HEK293 (cell line): ENCODE results near the gene SCN3A.

Experiments
- CTCF ChIA-PET: fragments of 350-600 bp; formaldehyde crosslinking; extraction: SDS; loops from one replicate; lab custom pipeline; 2021; ENCODE audit warnings: antibody characterized with exemption; lab: Yijun Ruan, JAX
- POLR2A ChIA-PET: fragments of 300-600 bp; formaldehyde crosslinking; extraction: SDS; loops from one replicate; lab custom pipeline; 2020; ENCODE audit warnings: antibody characterized with exemption, inconsistent platforms; lab: Yijun Ruan, JAX
- H3K27ac ChIP-seq: fragments of 200-500 bp; sonication (Bioruptor generic); 2 replicates; pipeline ENCODE4 v1.5.1; 2014; ENCODE audit warnings: low read depth, low read length, control low read depth, inconsistent platforms; ENCODE audit errors: extremely low read depth
- H3K36me3 ChIP-seq, 2 experiments: fragments of 200-500 bp in 1 of 2; sonication (Bioruptor generic) in 1 of 2; 1 replicate in 1 of 2; 2 replicates in 1 of 2; pipeline ENCODE4 v1.5.1; 2014 to 2017; ENCODE audit warnings: inconsistent platforms in 2 of 2, low read length in 2 of 2; ENCODE audit not compliant: control insufficient read depth in 2 of 2, insufficient read depth in 1 of 2
- H3K4me1 ChIP-seq: fragments of 200-500 bp; sonication (Bioruptor generic); 2 replicates; pipeline ENCODE4 v1.5.1; 2014; ENCODE audit warnings: mild to moderate bottlenecking, low read length, inconsistent platforms; ENCODE audit not compliant: control insufficient read depth, insufficient read depth
- H3K4me3 ChIP-seq: 2 replicates; pipeline ENCODE4 v1.5.1; 2011; ENCODE audit warnings: low read depth, mild to moderate bottlenecking, control low read depth, low read length, moderate library complexity
- H3K9me3 ChIP-seq: fragments of 200-500 bp; sonication (Bioruptor generic); 2 replicates; pipeline ENCODE4 v1.5.1; 2014; ENCODE audit warnings: low read depth, low read length, inconsistent platforms; ENCODE audit not compliant: control insufficient read depth, insufficient read depth
- KLF7 ChIP-seq: fragments of 450-650 bp; formaldehyde crosslinking; IDR thresholded peaks from 2 replicates; pipeline ENCODE4 v1.5.1; 2016; ENCODE audit warnings: missing biosample characterization, missing genetic modification characterization, borderline replicate concordance
- TRIM28 ChIP-seq: IDR thresholded peaks from 2 replicates; pipeline ENCODE4 v1.6.1; 2011; ENCODE audit warnings: low read length, control low read depth, borderline replicate concordance
- ZBTB48 ChIP-seq: fragments of 450-650 bp; formaldehyde crosslinking; IDR thresholded peaks from 2 replicates; pipeline ENCODE4 v1.5.1; 2016; ENCODE audit warnings: missing biosample characterization, missing genetic modification characterization
- ZNF138 ChIP-seq: fragments of 450-650 bp; formaldehyde crosslinking; IDR thresholded peaks from 2 replicates; pipeline ENCODE4 v1.5.1; 2016; ENCODE audit warnings: missing biosample characterization, missing genetic modification characterization, borderline replicate concordance
- ZNF157 ChIP-seq: fragments of 450-650 bp; formaldehyde crosslinking; IDR thresholded peaks from 2 replicates; pipeline ENCODE4 v1.5.1; 2016; ENCODE audit warnings: missing biosample characterization, missing genetic modification characterization
- ZNF2 ChIP-seq: fragments of 450-650 bp; formaldehyde crosslinking; IDR thresholded peaks from 2 replicates; pipeline ENCODE4 v1.5.1; 2016; ENCODE audit warnings: missing biosample characterization, missing genetic modification characterization
- ZNF335 ChIP-seq: fragments of 450-650 bp; formaldehyde crosslinking; conservative IDR thresholded peaks from 2 replicates; pipeline ENCODE4 v1.5.1; 2016; ENCODE audit warnings: missing biosample characterization, missing genetic modification characterization
- ZNF549 ChIP-seq: fragments of 450-650 bp; IDR thresholded peaks from 2 replicates; pipeline ENCODE4 v1.5.1; 2018; ENCODE audit warnings: missing biosample characterization, missing genetic modification characterization, mild to moderate bottlenecking, inconsistent platforms, moderate library complexity
- ZNF600 ChIP-seq: fragments of 450-650 bp; formaldehyde crosslinking; IDR thresholded peaks from 2 replicates; pipeline ENCODE4 v1.5.1; 2016; ENCODE audit warnings: missing biosample characterization, missing genetic modification characterization
- ZNF623 ChIP-seq: fragments of 450-650 bp; formaldehyde crosslinking; IDR thresholded peaks from 2 replicates; pipeline ENCODE4 v1.5.1; 2016; ENCODE audit warnings: missing biosample characterization, missing genetic modification characterization
- ZNF629 ChIP-seq: fragments of 450-650 bp; formaldehyde crosslinking; IDR thresholded peaks from 2 replicates; pipeline ENCODE4 v1.5.1; 2017; ENCODE audit warnings: missing biosample characterization, missing genetic modification characterization
- ZNF658 ChIP-seq: fragments of 450-650 bp; formaldehyde crosslinking; IDR thresholded peaks from 2 replicates; pipeline ENCODE4; 2016; ENCODE audit warnings: missing biosample characterization, missing genetic modification characterization
- ZNF76 ChIP-seq: fragments of 450-650 bp; formaldehyde crosslinking; IDR thresholded peaks from 2 replicates; pipeline ENCODE4; 2016; ENCODE audit warnings: low read depth, missing biosample characterization, missing genetic modification characterization, borderline replicate concordance
- TF ChIP-seq, protein P1 (sequence below): fragments of 450-650 bp; formaldehyde crosslinking; IDR thresholded peaks from 2 replicates; pipeline ENCODE4 v1.5.1; 2016; ENCODE audit warnings: missing biosample characterization, missing genetic modification characterization
- TF ChIP-seq, protein P2 (sequence below): fragments of 450-650 bp; formaldehyde crosslinking; IDR thresholded peaks from 2 replicates; pipeline ENCODE4 v1.5.1; 2017; ENCODE audit warnings: missing biosample characterization, missing genetic modification characterization
- TF ChIP-seq, protein P3 (sequence below): fragments of 450-650 bp; formaldehyde crosslinking; IDR thresholded peaks from 2 replicates; pipeline ENCODE4 v1.5.1; 2016; ENCODE audit warnings: missing biosample characterization, missing genetic modification characterization
- TF ChIP-seq, protein P4 (sequence below): fragments of 450-650 bp; formaldehyde crosslinking; IDR thresholded peaks from 2 replicates; pipeline ENCODE4; 2016; ENCODE audit warnings: missing biosample characterization, missing genetic modification characterization
- TF ChIP-seq, protein P5 (sequence below): fragments of 450-650 bp; formaldehyde crosslinking; IDR thresholded peaks from 2 replicates; pipeline ENCODE4 v1.5.1; 2016; ENCODE audit warnings: missing biosample characterization, missing genetic modification characterization
- TF ChIP-seq, protein P6 (sequence below): fragments of 450-650 bp; formaldehyde crosslinking; IDR thresholded peaks from 2 replicates; pipeline ENCODE4 v1.5.1; 2016; ENCODE audit warnings: missing biosample characterization, missing genetic modification characterization
- TF ChIP-seq, protein P7 (sequence below): fragments of 450-650 bp; formaldehyde crosslinking; IDR thresholded peaks from 2 replicates; pipeline ENCODE4 v1.5.1; 2017; ENCODE audit warnings: missing biosample characterization, missing genetic modification characterization
- TF ChIP-seq, protein P8 (sequence below): fragments of 450-650 bp; formaldehyde crosslinking; IDR thresholded peaks from 2 replicates; pipeline ENCODE4 v1.5.1; 2017; ENCODE audit warnings: missing biosample characterization, missing genetic modification characterization

Gene SCN3A

DNA sequence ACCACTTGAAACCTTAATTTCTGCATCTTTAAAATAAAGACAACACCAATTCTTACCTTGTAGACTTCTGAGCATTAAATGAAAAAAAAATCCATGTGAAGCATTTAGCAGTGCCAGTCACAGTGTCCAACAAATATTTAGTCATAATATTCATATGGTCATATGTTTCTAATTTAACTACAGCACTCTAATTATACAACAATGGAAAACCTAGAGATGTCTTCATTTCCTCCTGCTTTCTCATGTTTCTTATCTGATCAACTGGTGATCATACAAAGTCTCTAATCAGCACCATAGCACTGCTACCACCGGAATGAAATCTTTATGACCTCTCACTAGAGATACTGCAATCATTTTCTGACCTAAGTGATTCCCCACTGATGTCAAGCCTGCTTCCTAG lies 10.2 kb upstream of the SCN3A start:
- Histone ChIP-seq H3K9me3 (no peaks in the 10 kb centered on the region), H3K4me3 (no peak overlapping the region), H3K4me1 (no peaks in the 10 kb centered on the region), H3K27ac (no peak overlapping the region), H3K36me3 (no peaks in the 10 kb centered on the region)
- ChIA-PET CTCF (no interaction called here), POLR2A (no interaction called here)
- TF ChIP-seq, protein P1, sequence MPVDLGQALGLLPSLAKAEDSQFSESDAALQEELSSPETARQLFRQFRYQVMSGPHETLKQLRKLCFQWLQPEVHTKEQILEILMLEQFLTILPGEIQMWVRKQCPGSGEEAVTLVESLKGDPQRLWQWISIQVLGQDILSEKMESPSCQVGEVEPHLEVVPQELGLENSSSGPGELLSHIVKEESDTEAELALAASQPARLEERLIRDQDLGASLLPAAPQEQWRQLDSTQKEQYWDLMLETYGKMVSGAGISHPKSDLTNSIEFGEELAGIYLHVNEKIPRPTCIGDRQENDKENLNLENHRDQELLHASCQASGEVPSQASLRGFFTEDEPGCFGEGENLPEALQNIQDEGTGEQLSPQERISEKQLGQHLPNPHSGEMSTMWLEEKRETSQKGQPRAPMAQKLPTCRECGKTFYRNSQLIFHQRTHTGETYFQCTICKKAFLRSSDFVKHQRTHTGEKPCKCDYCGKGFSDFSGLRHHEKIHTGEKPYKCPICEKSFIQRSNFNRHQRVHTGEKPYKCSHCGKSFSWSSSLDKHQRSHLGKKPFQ (tag by site-specific recombination) = no peak
- no peak for TF ChIP-seq ZNF2 (tag by site-specific recombination)
- TF ChIP-seq, protein P2, sequence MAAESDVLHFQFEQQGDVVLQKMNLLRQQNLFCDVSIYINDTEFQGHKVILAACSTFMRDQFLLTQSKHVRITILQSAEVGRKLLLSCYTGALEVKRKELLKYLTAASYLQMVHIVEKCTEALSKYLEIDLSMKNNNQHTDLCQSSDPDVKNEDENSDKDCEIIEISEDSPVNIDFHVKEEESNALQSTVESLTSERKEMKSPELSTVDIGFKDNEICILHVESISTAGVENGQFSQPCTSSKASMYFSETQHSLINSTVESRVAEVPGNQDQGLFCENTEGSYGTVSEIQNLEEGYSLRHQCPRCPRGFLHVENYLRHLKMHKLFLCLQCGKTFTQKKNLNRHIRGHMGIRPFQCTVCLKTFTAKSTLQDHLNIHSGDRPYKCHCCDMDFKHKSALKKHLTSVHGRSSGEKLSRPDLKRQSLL (tag by site-specific recombination) = no peak
- TF ChIP-seq ZNF138 (tag by site-specific recombination) = no peak
- TF ChIP-seq, protein P3, sequence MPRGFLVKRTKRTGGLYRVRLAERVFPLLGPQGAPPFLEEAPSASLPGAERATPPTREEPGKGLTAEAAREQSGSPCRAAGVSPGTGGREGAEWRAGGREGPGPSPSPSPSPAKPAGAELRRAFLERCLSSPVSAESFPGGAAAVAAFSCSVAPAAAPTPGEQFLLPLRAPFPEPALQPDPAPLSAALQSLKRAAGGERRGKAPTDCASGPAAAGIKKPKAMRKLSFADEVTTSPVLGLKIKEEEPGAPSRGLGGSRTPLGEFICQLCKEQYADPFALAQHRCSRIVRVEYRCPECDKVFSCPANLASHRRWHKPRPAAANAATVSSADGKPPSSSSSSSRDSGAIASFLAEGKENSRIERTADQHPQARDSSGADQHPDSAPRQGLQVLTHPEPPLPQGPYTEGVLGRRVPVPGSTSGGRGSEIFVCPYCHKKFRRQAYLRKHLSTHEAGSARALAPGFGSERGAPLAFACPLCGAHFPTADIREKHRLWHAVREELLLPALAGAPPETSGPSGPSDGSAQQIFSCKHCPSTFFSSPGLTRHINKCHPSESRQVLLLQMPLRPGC (tag by site-specific recombination) = no peak
- TF ChIP-seq ZNF335 (tag by site-specific recombination) = no peak
- TF ChIP-seq, protein P4, sequence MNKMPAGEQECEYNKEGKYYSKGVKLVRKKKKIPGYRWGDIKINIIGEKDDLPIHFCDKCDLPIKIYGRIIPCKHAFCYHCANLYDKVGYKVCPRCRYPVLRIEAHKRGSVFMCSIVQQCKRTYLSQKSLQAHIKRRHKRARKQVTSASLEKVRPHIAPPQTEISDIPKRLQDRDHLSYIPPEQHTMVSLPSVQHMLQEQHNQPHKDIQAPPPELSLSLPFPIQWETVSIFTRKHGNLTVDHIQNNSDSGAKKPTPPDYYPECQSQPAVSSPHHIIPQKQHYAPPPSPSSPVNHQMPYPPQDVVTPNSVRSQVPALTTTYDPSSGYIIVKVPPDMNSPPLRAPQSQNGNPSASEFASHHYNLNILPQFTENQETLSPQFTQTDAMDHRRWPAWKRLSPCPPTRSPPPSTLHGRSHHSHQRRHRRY (tag by site-specific recombination) = no peak
- TF ChIP-seq TRIM28 = no peak
- TF ChIP-seq, protein P5, sequence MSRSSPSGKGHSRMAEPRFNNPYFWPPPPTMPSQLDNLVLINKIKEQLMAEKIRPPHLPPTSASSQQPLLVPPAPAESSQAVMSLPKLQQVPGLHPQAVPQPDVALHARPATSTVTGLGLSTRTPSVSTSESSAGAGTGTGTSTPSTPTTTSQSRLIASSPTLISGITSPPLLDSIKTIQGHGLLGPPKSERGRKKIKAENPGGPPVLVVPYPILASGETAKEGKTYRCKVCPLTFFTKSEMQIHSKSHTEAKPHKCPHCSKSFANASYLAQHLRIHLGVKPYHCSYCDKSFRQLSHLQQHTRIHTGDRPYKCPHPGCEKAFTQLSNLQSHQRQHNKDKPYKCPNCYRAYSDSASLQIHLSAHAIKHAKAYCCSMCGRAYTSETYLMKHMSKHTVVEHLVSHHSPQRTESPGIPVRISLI (tag by site-specific recombination) = no peak
- TF ChIP-seq ZNF549 (tag by site-specific recombination) = no peak
- no peak for TF ChIP-seq ZNF629
- no peak for TF ChIP-seq ZNF157 (tag by site-specific recombination)
- TF ChIP-seq, protein P6, sequence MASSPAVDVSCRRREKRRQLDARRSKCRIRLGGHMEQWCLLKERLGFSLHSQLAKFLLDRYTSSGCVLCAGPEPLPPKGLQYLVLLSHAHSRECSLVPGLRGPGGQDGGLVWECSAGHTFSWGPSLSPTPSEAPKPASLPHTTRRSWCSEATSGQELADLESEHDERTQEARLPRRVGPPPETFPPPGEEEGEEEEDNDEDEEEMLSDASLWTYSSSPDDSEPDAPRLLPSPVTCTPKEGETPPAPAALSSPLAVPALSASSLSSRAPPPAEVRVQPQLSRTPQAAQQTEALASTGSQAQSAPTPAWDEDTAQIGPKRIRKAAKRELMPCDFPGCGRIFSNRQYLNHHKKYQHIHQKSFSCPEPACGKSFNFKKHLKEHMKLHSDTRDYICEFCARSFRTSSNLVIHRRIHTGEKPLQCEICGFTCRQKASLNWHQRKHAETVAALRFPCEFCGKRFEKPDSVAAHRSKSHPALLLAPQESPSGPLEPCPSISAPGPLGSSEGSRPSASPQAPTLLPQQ (tag by site-specific recombination) = no peak
- TF ChIP-seq, protein P7, sequence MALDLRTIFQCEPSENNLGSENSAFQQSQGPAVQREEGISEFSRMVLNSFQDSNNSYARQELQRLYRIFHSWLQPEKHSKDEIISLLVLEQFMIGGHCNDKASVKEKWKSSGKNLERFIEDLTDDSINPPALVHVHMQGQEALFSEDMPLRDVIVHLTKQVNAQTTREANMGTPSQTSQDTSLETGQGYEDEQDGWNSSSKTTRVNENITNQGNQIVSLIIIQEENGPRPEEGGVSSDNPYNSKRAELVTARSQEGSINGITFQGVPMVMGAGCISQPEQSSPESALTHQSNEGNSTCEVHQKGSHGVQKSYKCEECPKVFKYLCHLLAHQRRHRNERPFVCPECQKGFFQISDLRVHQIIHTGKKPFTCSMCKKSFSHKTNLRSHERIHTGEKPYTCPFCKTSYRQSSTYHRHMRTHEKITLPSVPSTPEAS (tag by site-specific recombination) = no peak

DNA sequence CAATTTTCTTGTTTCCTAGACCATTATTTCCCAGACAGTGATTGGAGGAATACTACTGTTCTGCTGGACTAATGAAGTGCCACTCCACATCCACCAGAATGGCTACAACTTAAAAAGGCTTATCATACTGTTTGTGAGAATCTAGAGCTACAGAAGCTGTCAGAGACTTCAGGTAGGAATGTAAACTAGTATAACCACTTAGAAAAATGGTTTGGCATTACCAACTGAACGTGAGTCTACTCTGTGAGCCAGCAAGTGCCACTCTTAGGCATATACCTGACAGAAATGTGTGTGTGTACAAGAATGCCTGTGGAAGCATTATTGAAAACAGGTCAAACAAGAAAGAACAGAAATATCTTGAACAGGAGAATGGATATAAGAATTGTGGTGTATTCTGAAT lies 4.2 kb upstream of the SCN3A start:
- no peak overlapping the region for H3K4me3 ChIP-seq
- no peak overlapping the region for H3K27ac ChIP-seq
- H3K4me1 ChIP-seq = no peaks in the 10 kb centered on the region
- H3K36me3 ChIP-seq = no peaks in the 10 kb centered on the region
- ChIA-PET POLR2A (no interaction called here), CTCF (interaction anchor here (0.6 to 13.0 kb wide), 2 partner anchors 11 to 192 kb away, joined by 4 to 236 read pairs; no protein-coding TSS in a partner anchor)
- H3K9me3 ChIP-seq = no peaks in the 10 kb centered on the region
- TF ChIP-seq ZBTB48 (tag by site-specific recombination) (no peak), KLF7 (no peak), ZNF600 (tag by site-specific recombination) (no peak), ZNF623 (no peak), ZNF76 (no peak), ZNF658 (tag by site-specific recombination) (no peak)
- TF ChIP-seq, protein P8, sequence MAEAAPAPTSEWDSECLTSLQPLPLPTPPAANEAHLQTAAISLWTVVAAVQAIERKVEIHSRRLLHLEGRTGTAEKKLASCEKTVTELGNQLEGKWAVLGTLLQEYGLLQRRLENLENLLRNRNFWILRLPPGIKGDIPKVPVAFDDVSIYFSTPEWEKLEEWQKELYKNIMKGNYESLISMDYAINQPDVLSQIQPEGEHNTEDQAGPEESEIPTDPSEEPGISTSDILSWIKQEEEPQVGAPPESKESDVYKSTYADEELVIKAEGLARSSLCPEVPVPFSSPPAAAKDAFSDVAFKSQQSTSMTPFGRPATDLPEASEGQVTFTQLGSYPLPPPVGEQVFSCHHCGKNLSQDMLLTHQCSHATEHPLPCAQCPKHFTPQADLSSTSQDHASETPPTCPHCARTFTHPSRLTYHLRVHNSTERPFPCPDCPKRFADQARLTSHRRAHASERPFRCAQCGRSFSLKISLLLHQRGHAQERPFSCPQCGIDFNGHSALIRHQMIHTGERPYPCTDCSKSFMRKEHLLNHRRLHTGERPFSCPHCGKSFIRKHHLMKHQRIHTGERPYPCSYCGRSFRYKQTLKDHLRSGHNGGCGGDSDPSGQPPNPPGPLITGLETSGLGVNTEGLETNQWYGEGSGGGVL (tag by site-specific recombination) = no peak
- TF ChIP-seq, protein P1 (tag by site-specific recombination) = no peak
